ENCODE measurements around the gene AADAT.

The AADAT gene

GRCh38 chr4:170011921-170012628 is 77.7 kb downstream of the AADAT start:
- H3K4me3 ChIP-seq (ENCODE audit: low read depth, low read length) = no peak overlapping the region
- no peak for DNase-seq (ENCODE audit: low read depth)
- TF ChIP-seq CTCF (IDR thresholded peaks at IDR 0.05; ENCODE audit: control insufficient read depth, extremely low read depth, insufficient read depth) = 0 out of 2 replicates have a peak, but pooled peaks have one; percentile 7
